Spleen (tissue), 7 donors: ENCODE measurements around the gene KIF26B.

Experiments used
- POLR2A ChIP-seq, 3 donors: fragments of 450-650 bp; IDR thresholded peaks; one replicate each; pipeline ENCODE4 v1.5.1; 2017; ENCODE audit warnings: antibody characterized with exemption in 3 of 3, mild to moderate bottlenecking in 1 of 3
- POLR2AphosphoS5 ChIP-seq, 3 donors: sonication (generic); formaldehyde crosslinking; IDR thresholded peaks; one replicate each; pipeline ENCODE4 v1.5.1; 2017; ENCODE audit warnings: antibody characterized with exemption in 3 of 3
- TF ChIP-seq, protein P1 (sequence below), 11 experiments: fragments of 200-600 bp in 7 of 11; fragments of 450-650 bp in 4 of 11; sonication (generic) in 4 of 11; IDR thresholded peaks in 8 of 11; conservative IDR thresholded peaks in 3 of 11; 1 replicate in 7 of 11; 2 replicates in 4 of 11; pipeline versions ENCODE4 v1.4.0 to v1.8.0; 2016 to 2021; ENCODE audit warnings: antibody characterized with exemption in 11 of 11, inconsistent platforms in 4 of 11, mild to moderate bottlenecking in 1 of 11
- donor health status: DM: no; HTN: no; CAD: no; lungs with moderate emphysema.
- donor health status: DM: no; HTN: no; CAD: no.
- donor health status: DM: no; HTN: no; CAD: no.

DNA sequence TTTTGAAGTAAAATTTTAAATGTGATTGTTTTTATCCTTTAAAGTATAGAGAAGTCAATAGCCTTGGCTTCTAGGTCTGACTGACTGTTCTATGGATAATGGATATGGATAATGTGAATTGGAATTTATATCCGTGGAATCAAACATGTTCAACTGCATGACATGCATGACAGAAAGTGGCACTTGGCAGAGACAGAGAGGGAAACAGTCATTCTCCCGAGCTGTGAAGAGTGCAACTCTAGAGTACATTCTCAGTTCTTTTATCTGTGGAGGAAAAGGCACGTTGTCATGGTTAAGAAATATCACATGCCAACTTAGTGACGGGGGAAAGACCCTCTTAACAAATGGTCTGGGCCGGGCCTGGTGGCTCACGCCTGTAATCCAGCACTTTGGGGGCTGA is 67.0 kb downstream of the KIF26B start:
- TF ChIP-seq, protein P1, sequence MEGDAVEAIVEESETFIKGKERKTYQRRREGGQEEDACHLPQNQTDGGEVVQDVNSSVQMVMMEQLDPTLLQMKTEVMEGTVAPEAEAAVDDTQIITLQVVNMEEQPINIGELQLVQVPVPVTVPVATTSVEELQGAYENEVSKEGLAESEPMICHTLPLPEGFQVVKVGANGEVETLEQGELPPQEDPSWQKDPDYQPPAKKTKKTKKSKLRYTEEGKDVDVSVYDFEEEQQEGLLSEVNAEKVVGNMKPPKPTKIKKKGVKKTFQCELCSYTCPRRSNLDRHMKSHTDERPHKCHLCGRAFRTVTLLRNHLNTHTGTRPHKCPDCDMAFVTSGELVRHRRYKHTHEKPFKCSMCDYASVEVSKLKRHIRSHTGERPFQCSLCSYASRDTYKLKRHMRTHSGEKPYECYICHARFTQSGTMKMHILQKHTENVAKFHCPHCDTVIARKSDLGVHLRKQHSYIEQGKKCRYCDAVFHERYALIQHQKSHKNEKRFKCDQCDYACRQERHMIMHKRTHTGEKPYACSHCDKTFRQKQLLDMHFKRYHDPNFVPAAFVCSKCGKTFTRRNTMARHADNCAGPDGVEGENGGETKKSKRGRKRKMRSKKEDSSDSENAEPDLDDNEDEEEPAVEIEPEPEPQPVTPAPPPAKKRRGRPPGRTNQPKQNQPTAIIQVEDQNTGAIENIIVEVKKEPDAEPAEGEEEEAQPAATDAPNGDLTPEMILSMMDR (IDR thresholded peaks at IDR 0.05 in 8 of 11, conservative IDR thresholded peaks at IDR 0.05 in 3 of 11): no peak
- TF ChIP-seq POLR2A (IDR thresholded peaks at IDR 0.05) (no peak), POLR2AphosphoS5 (IDR thresholded peaks at IDR 0.05) (no peak)
